Esophagus squamous epithelium (tissue), 4 donors: ENCODE measurements around the gene PPP1R12C.

Experiments
- CTCF ChIP-seq, 6 experiments: fragments of 450-650 bp in 4 of 6; fragments of 200-600 bp in 2 of 6; sonication (generic) in 2 of 6; IDR thresholded peaks; one replicate each; pipeline ENCODE4 v1.5.1; 2016 to 2019; ENCODE audit warnings: antibody characterized with exemption in 6 of 6, mild to moderate bottlenecking in 4 of 6, moderate library complexity in 4 of 6
- POLR2A ChIP-seq, 4 donors: fragments of 450-650 bp; IDR thresholded peaks; one replicate each; pipeline ENCODE4 v1.6.1; 2017; ENCODE audit warnings: antibody characterized with exemption in 4 of 4, mild to moderate bottlenecking in 4 of 4, moderate library complexity in 3 of 4

DNA sequence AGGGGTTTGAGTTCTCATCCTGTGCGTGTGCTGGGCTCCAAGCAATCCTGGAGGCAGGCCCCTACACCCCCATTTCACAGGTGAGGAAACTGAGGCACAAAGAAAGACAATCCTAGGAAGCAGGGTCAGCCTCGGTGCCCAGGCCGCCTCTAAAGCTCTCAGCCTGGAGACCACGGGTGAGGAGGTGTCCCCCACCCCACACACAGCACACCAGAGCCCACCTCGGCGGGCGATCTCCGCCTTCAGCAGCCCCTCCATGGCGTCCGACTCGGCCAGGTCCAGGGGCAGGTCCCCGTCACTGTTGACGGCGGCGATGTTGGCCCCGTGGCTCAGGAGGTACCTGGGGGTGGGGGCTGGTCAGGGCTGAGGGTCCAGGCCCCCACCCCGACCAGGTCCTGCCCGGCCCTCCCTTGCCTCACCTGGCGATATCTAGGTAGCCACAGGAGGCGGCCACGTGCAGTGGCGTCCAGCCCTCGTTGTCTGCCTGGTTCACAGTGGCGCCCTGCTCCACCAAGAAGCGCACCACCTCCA lies 5.1 kb downstream of the PPP1R12C start:
- TF ChIP-seq CTCF (IDR thresholded peaks at IDR 0.05) (no peak), POLR2A (IDR thresholded peaks at IDR 0.05) (no peak)
